Lower leg skin (tissue), 4 donors: ENCODE data around the gene RGS5. TPM values are rescaled to one million over a fixed set of nuclear protein-coding genes. Genes with fewer than 3 reads are reported as not detected.

Source experiments
- DNase-seq, 2 donors: peaks; one replicate each; pipeline ENCODE4 v3.0.0-alpha.2; 2019; ENCODE audit warnings: low spot score in 2 of 2
- H3K4me3 ChIP-seq: fragments of 200-600 bp; sonication (generic); 2 replicates; pipeline ENCODE4 v1.5.1; 2017; ENCODE audit warnings: mild to moderate bottlenecking, low read depth; ENCODE audit not compliant: poor library complexity, severe bottlenecking
- POLR2A ChIP-seq, 2 donors: fragments of 450-650 bp; IDR thresholded peaks; one replicate each; pipeline ENCODE4 v1.6.1; 2016 to 2017; ENCODE audit warnings: antibody characterized with exemption in 2 of 2, mild to moderate bottlenecking in 1 of 2, moderate library complexity in 1 of 2
- WGBS, 2 donors: methylation state at CpG; one replicate each; pipeline ENCODE4 v1.1.5; 2018; 5-methylcytosine and 5-hydroxymethylcytosine counted together
- intact Hi-C: fragments of 100-400 bp; cut with DNase I; formaldehyde crosslinking; loops from one replicate; pipeline ENCODE4 v1.15.0; 2023; ENCODE audit warnings: low total_unique reads
- total RNA-seq, 4 donors: library from RNA; depleted of rRNA; stranded (reverse); fragments of >200 nt; gene quantifications; one replicate each; pipeline ENCODE4 v1.1.0, GENCODE V29; 2016
- TF ChIP-seq, protein P1 (sequence below), 3 donors: fragments of 450-650 bp; IDR thresholded peaks; one replicate each; pipeline ENCODE4 v1.5.1; 2016; ENCODE audit warnings: antibody characterized with exemption in 3 of 3, mild to moderate bottlenecking in 3 of 3, moderate library complexity in 2 of 3

RGS5 gene
- total RNA-seq, 4 donors from 2014 or later: 16.0 to 59.0 (median 33.2) TPM

- TF ChIP-seq, protein P1, sequence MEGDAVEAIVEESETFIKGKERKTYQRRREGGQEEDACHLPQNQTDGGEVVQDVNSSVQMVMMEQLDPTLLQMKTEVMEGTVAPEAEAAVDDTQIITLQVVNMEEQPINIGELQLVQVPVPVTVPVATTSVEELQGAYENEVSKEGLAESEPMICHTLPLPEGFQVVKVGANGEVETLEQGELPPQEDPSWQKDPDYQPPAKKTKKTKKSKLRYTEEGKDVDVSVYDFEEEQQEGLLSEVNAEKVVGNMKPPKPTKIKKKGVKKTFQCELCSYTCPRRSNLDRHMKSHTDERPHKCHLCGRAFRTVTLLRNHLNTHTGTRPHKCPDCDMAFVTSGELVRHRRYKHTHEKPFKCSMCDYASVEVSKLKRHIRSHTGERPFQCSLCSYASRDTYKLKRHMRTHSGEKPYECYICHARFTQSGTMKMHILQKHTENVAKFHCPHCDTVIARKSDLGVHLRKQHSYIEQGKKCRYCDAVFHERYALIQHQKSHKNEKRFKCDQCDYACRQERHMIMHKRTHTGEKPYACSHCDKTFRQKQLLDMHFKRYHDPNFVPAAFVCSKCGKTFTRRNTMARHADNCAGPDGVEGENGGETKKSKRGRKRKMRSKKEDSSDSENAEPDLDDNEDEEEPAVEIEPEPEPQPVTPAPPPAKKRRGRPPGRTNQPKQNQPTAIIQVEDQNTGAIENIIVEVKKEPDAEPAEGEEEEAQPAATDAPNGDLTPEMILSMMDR (IDR thresholded peaks at IDR 0.05): no peak
- no peak for TF ChIP-seq POLR2A (IDR thresholded peaks at IDR 0.05)
- intact Hi-C loops: no loop called here
- no peak for DNase-seq
- no peak overlapping the region for H3K4me3 ChIP-seq
- WGBS, 2 donors: 88 to 91% methylated on average over 2 of the region's 2 CpGs
Measured at GRCh38 chr1:163142152-163142551, 60.6 kb downstream of the RGS5 start.

DNA sequence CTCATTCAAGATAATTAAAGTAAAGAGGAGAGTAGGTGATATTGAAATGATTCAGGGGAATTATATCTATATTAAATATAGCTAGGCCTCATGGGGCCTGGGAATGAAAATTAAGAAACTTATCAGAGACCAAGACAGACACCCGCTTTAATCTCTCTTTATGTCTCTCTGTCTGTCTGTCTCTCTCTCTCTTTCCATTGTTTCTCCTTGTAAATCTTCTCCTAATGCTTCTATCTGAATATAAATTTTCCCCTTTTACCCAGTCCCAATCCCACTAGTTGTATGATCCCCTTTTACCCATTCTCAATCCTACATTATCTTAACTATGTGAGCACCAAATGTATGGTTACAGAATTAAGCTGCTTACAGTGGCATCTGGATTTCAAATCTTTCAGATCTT lies 61.2 kb downstream of the RGS5 start:
- intact Hi-C loops: no loop called here
- WGBS, 2 donors: 97% methylated on average over 1 of the region's 1 CpG
- TF ChIP-seq, protein P1 (IDR thresholded peaks at IDR 0.05): no peak
- TF ChIP-seq POLR2A (IDR thresholded peaks at IDR 0.05): no peak
- no peak for DNase-seq
- no peak overlapping the region for H3K4me3 ChIP-seq

DNA sequence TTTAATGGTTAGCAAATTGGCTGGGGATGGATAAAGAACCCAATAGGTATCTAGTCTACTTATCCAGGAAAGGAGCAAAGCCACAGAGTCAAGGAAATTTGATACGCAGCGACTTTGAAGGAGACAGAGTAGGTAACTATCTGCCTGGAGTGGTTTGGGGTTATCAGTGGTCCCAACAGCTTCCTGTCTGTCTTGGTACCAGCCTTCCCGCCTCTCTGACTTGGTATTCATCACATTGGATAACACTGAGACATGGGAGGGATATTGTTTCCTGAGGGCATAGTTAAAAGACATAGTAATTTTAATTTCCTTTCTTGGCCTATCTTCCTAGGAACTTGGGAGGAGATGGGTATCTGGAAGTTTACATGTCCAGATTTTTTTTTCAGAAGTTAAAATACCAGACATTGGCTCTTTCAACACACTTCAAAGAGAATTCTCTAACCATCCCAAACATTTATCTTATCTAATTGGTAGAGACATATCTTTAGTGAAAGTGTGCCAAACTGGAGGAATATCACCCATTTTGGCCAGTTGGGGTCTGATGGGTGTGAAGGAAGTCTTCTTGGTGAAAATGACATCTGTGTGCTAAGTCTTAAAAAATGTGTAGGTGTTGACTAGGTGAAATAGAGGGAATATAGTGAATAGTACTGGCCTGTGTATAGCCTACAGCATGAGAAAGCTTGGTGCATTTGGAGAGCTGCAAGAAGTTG lies 65.0 kb downstream of the RGS5 start:
- TF ChIP-seq POLR2A (IDR thresholded peaks at IDR 0.05): no peak
- TF ChIP-seq, protein P1 (IDR thresholded peaks at IDR 0.05): no peak
- WGBS, 2 donors: 89 to 90% methylated on average over 3 of the region's 3 CpGs
- DNase-seq: no peak
- no peak overlapping the region for H3K4me3 ChIP-seq
- intact Hi-C loops: no loop called here

GRCh38 chr1:163131981-163132380 lies 70.7 kb downstream of the RGS5 start:
- no peak for TF ChIP-seq POLR2A (IDR thresholded peaks at IDR 0.05)
- TF ChIP-seq, protein P1 (IDR thresholded peaks at IDR 0.05): no peak
- WGBS, 2 donors: 89 to 92% methylated on average over 2 of the region's 2 CpGs

DNA sequence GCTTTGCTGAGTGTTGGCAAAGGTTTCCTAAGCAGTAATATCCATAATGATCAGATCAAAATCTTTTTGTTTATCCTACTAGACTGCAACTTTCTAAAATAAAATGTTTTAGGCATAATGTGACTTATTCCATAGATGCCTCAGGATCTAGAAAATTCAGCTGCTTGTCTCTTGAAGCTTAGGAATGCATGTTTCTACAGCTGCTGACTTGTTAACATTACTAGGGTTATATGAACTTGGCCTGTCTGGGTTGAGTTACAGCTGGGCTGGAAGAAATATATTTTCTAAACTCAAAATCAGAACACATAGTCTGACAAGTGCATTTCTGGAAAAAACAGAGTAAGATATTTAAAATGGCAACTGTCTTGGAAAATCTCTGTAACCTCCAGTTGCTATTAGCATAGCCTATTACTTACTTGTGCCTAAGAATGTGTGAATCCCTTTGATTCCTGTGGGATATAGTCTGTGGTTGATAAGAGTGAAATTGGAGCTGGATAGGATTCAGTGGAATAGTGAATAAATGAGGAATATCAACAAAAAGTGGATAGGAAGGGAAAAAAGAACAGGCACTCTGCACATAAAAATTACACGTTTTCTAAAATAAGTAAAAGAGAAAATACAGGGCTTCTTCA lies 72.4 kb downstream of the RGS5 start:
- no peak for DNase-seq
- no peak overlapping the region for H3K4me3 ChIP-seq
- TF ChIP-seq, protein P1 (IDR thresholded peaks at IDR 0.05): no peak
- TF ChIP-seq POLR2A (IDR thresholded peaks at IDR 0.05): no peak
- 49 to 80% methylated on average over 1 of the region's 1 CpG for WGBS, 2 donors
- intact Hi-C loops: no loop called here

More at GRCh38 chr1:163131981-163132380, 70.7 kb downstream of the RGS5 start:
- intact Hi-C loops: no loop called here
- no peak for DNase-seq
- no peak overlapping the region for H3K4me3 ChIP-seq
